ENCODE results near the gene UBR7.

The UBR7 gene

GRCh38 chr14:93263416-93263815 is 56.4 kb downstream of the UBR7 start:
- H3K4me1 ChIP-seq (ENCODE audit: insufficient read depth, low read length) = no peaks in the 10 kb centered on the region
- H3K9me3 ChIP-seq (ENCODE audit: control insufficient read depth, insufficient read depth, low read length) = no peaks in the 10 kb centered on the region
- no peak overlapping the region for H3K9ac ChIP-seq (ENCODE audit: low read depth, low read length)
- H3K36me3 ChIP-seq (ENCODE audit: insufficient read depth, low read length) = no peaks in the 10 kb centered on the region; the same call in 1 of the 2 replicates

- Histone ChIP-seq H3K36me3 (ENCODE audit: insufficient read depth, low read length) (no peaks in the 10 kb centered on the region; the same call in 1 of the 2 replicates), H3K4me1 (ENCODE audit: insufficient read depth, low read length) (no peaks in the 10 kb centered on the region), H3K9me3 (ENCODE audit: control insufficient read depth, insufficient read depth, low read length) (no peaks in the 10 kb centered on the region), H3K9ac (ENCODE audit: low read depth, low read length) (no peak overlapping the region)
Measured at GRCh38 chr14:93266127-93266526, 59.1 kb downstream of the UBR7 start.

- no peaks in the 10 kb centered on the region; the same call in 1 of the 2 replicates for H3K4me1 ChIP-seq (ENCODE audit: insufficient read depth, low read length)
- H3K36me3 ChIP-seq (ENCODE audit: insufficient read depth, low read length) = no peaks in the 10 kb centered on the region; the same call in 1 of the 2 replicates
- H3K9ac ChIP-seq (ENCODE audit: low read depth, low read length) = no peak overlapping the region
- no peaks in the 10 kb centered on the region for H3K9me3 ChIP-seq (ENCODE audit: control insufficient read depth, insufficient read depth, low read length)
Measured at GRCh38 chr14:93267149-93267711, 60.2 kb downstream of the UBR7 start.

GRCh38 chr14:93268406-93268805 is 61.4 kb downstream of the UBR7 start:
- Histone ChIP-seq H3K36me3 (ENCODE audit: insufficient read depth, low read length) (no peaks in the 10 kb centered on the region; the same call in 1 of the 2 replicates), H3K4me1 (ENCODE audit: insufficient read depth, low read length) (no peaks in the 10 kb centered on the region; the same call in 1 of the 2 replicates), H3K9ac (ENCODE audit: low read depth, low read length) (no peak overlapping the region), H3K9me3 (ENCODE audit: control insufficient read depth, insufficient read depth, low read length) (no peaks in the 10 kb centered on the region)

- H3K4me1 ChIP-seq (ENCODE audit: insufficient read depth, low read length) = no peaks in the 10 kb centered on the region; the same call in 1 of the 2 replicates
- no peaks in the 10 kb centered on the region for H3K9me3 ChIP-seq (ENCODE audit: control insufficient read depth, insufficient read depth, low read length)
- no peaks in the 10 kb centered on the region for H3K36me3 ChIP-seq (ENCODE audit: insufficient read depth, low read length)
- H3K9ac ChIP-seq (ENCODE audit: low read depth, low read length) = no peak overlapping the region
Measured at GRCh38 chr14:93269341-93270068, 62.4 kb downstream of the UBR7 start.

- H3K9ac ChIP-seq (ENCODE audit: low read depth, low read length) = no peak overlapping the region
- H3K4me1 ChIP-seq (ENCODE audit: insufficient read depth, low read length) = no peaks in the 10 kb centered on the region; the same call in 1 of the 2 replicates
- no peaks in the 10 kb centered on the region for H3K9me3 ChIP-seq (ENCODE audit: control insufficient read depth, insufficient read depth, low read length)
- H3K36me3 ChIP-seq (ENCODE audit: insufficient read depth, low read length) = no peaks in the 10 kb centered on the region
Measured at GRCh38 chr14:93271111-93271510, 64.1 kb downstream of the UBR7 start.

- H3K36me3 ChIP-seq (ENCODE audit: insufficient read depth, low read length) = no peaks in the 10 kb centered on the region
- no peak overlapping the region for H3K9ac ChIP-seq (ENCODE audit: low read depth, low read length)
- peaks cover 5% of the 10 kb centered on the region for H3K4me1 ChIP-seq (ENCODE audit: insufficient read depth, low read length)
Measured at GRCh38 chr14:93274055-93274806, 67.2 kb downstream of the UBR7 start.

GRCh38 chr14:93276031-93276716 is 69.1 kb downstream of the UBR7 start:
- Histone ChIP-seq H3K9ac (ENCODE audit: low read depth, low read length) (no peak overlapping the region), H3K36me3 (ENCODE audit: insufficient read depth, low read length) (no peaks in the 10 kb centered on the region), H3K4me1 (ENCODE audit: insufficient read depth, low read length) (peaks cover 5% of the 10 kb centered on the region), H3K9me3 (ENCODE audit: control insufficient read depth, insufficient read depth, low read length) (no peaks in the 10 kb centered on the region)

More at GRCh38 chr14:93274055-93274806, 67.2 kb downstream of the UBR7 start:
- no peaks in the 10 kb centered on the region for H3K9me3 ChIP-seq (ENCODE audit: control insufficient read depth, insufficient read depth, low read length)

Data from ES-I3 (cell line).